Trophoblast cell (in vitro differentiated cells and primary cell): Measurements from ENCODE around the gene TMEM53.

Source experiments
- DNase-seq, 2 donors: peaks; one replicate each; pipeline ENCODE4 v3.0.0-alpha.2; 2016
- H2AFZ ChIP-seq: 2 replicates; pipeline ENCODE4 v1.6.1; 2013; ENCODE audit warnings: low read length, moderate library complexity, mild to moderate bottlenecking; ENCODE audit not compliant: insufficient read depth, poor library complexity
- H2AK5ac ChIP-seq: 2 replicates; pipeline ENCODE4 v1.6.1; 2013; ENCODE audit warnings: mild to moderate bottlenecking, low read length
- H2BK120ac ChIP-seq: 2 replicates; pipeline ENCODE4 v1.6.1; 2013; ENCODE audit warnings: low read length, mild to moderate bottlenecking, moderate library complexity; ENCODE audit not compliant: insufficient read depth, poor library complexity
- H2BK12ac ChIP-seq: 2 replicates; pipeline ENCODE4 v1.6.1; 2013; ENCODE audit warnings: mild to moderate bottlenecking, low read length, moderate library complexity
- H2BK5ac ChIP-seq: 2 replicates; pipeline ENCODE4 v1.6.1; 2013; ENCODE audit warnings: low read length, low read depth, moderate library complexity, mild to moderate bottlenecking; ENCODE audit not compliant: poor library complexity
- H3K14ac ChIP-seq: 2 replicates; pipeline ENCODE4 v1.6.1; 2013; ENCODE audit warnings: mild to moderate bottlenecking, low read length
- H3K18ac ChIP-seq: 2 replicates; pipeline ENCODE4 v1.6.1; 2013; ENCODE audit warnings: mild to moderate bottlenecking, low read length
- H3K23ac ChIP-seq: 2 replicates; pipeline ENCODE4 v1.6.1; 2013; ENCODE audit warnings: low read length
- H3K27ac ChIP-seq: 2 replicates; pipeline ENCODE4 v1.5.1; 2013; ENCODE audit warnings: low read depth, mild to moderate bottlenecking, inconsistent platforms, low read length, moderate library complexity
- H3K27me3 ChIP-seq: 2 replicates; pipeline ENCODE4 v1.6.1; 2013; ENCODE audit warnings: inconsistent platforms, mild to moderate bottlenecking, low read length, moderate library complexity; ENCODE audit not compliant: insufficient read depth
- H3K36me3 ChIP-seq, 2 experiments: 1 replicate in 1 of 2; 2 replicates in 1 of 2; pipeline ENCODE4 v1.6.1; 2013; ENCODE audit warnings: low read length in 2 of 2, mild to moderate bottlenecking in 2 of 2, moderate library complexity in 1 of 2; ENCODE audit not compliant: insufficient read depth in 2 of 2, control insufficient read depth in 1 of 2
- H3K4ac ChIP-seq: 2 replicates; pipeline ENCODE4 v1.6.1; 2013; ENCODE audit warnings: low read depth, mild to moderate bottlenecking, low read length, moderate library complexity
- H3K4me1 ChIP-seq, 2 experiments: 1 replicate in 1 of 2; 2 replicates in 1 of 2; pipeline ENCODE4 v1.6.1; 2013; ENCODE audit warnings: low read length in 2 of 2, mild to moderate bottlenecking in 2 of 2, moderate library complexity in 1 of 2; ENCODE audit not compliant: insufficient read depth in 2 of 2, control insufficient read depth in 1 of 2
- H3K4me2 ChIP-seq: 2 replicates; pipeline ENCODE4 v1.6.1; 2013; ENCODE audit warnings: inconsistent platforms, mild to moderate bottlenecking, low read length, moderate library complexity
- H3K4me3 ChIP-seq: 2 replicates; pipeline ENCODE4 v1.5.1; 2013; ENCODE audit warnings: mild to moderate bottlenecking, low read depth, low read length, inconsistent platforms
- H3K79me1 ChIP-seq: one replicate; pipeline ENCODE4 v1.6.1; 2013; ENCODE audit warnings: low read length
- H3K79me2 ChIP-seq: 2 replicates; pipeline ENCODE4 v1.6.1; 2013; ENCODE audit warnings: low read length, mild to moderate bottlenecking; ENCODE audit not compliant: control insufficient read depth, insufficient read depth, poor library complexity
- H3K9ac ChIP-seq: 2 replicates; pipeline ENCODE4 v1.6.1; 2013; ENCODE audit warnings: mild to moderate bottlenecking, low read length
- H3K9me3 ChIP-seq: 2 replicates; pipeline ENCODE4 v1.6.1; 2013; ENCODE audit warnings: low read depth, mild to moderate bottlenecking, control low read depth, inconsistent platforms, low read length; ENCODE audit not compliant: insufficient read depth
- H4K12ac ChIP-seq: 2 replicates; pipeline ENCODE4 v1.6.1; 2013; ENCODE audit warnings: low read depth, mild to moderate bottlenecking, low read length, moderate library complexity
- H4K8ac ChIP-seq: 2 replicates; pipeline ENCODE4 v1.6.1; 2013; ENCODE audit warnings: low read depth, mild to moderate bottlenecking, low read length, moderate library complexity
- H4K91ac ChIP-seq: one replicate; pipeline ENCODE4 v1.6.1; 2013; ENCODE audit warnings: low read depth, mild to moderate bottlenecking, low read length, moderate library complexity
- WGBS: extraction: QIAGEN DNeasy Blood & Tissue Kit; methylation state at CpG from one replicate; pipeline ENCODE4 v1.1.7; 2013; ENCODE audit warnings: missing lambda C conversion rate; ENCODE audit not compliant: insufficient read length, insufficient coverage; ENCODE audit errors: extremely low coverage; 5-methylcytosine and 5-hydroxymethylcytosine counted together

The TMEM53 gene

DNA sequence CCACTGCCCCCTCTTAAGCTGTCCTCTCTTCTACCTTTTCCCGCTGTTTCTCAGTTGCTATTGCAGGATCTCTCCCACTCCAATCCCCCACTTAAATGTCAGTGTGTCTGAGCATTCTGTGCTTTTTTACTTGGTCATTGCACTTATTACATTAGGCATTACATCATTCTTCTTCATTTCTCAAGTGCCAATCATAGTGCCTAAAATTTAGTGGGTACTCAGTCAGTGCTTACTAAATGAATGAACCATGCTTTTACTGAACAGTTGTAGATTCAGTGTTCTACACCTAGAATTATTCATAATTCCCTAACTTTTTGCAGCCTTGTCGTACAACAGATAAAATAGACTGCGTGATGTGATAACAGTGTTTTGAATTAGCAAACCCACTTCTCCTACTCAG lies 19.6 kb upstream of the TMEM53 start:
- H4K91ac ChIP-seq, result no peak overlapping the region
- no peak overlapping the region for H4K8ac ChIP-seq
- H3K14ac ChIP-seq, result no peak overlapping the region
- no peak for DNase-seq
- no peak overlapping the region for H3K4ac ChIP-seq
- H3K18ac ChIP-seq, result no peak overlapping the region
- no peak overlapping the region for H3K23ac ChIP-seq
- no peak overlapping the region for H3K4me3 ChIP-seq
- no peak overlapping the region for H2BK5ac ChIP-seq
- H3K4me1 ChIP-seq, result no peaks in the 10 kb centered on the region
- H3K9ac ChIP-seq, result no peak overlapping the region
- H2AK5ac ChIP-seq, result no peak overlapping the region
- no peaks in the 10 kb centered on the region for H3K79me1 ChIP-seq
- no peaks in the 10 kb centered on the region for H3K27me3 ChIP-seq
- WGBS, result no CpG with 5 or more reads among the region's 3 CpGs
- H3K36me3 ChIP-seq, result no peaks in the 10 kb centered on the region
- H3K79me2 ChIP-seq, result no peaks in the 10 kb centered on the region
- H2BK120ac ChIP-seq, result no peak overlapping the region
- no peaks in the 10 kb centered on the region for H3K9me3 ChIP-seq
- H3K4me2 ChIP-seq, result no peak overlapping the region
- H4K12ac ChIP-seq, result no peak overlapping the region
- no peak overlapping the region for H3K27ac ChIP-seq
- no peak overlapping the region for H2BK12ac ChIP-seq
- H2AFZ ChIP-seq, result no peak overlapping the region

DNA sequence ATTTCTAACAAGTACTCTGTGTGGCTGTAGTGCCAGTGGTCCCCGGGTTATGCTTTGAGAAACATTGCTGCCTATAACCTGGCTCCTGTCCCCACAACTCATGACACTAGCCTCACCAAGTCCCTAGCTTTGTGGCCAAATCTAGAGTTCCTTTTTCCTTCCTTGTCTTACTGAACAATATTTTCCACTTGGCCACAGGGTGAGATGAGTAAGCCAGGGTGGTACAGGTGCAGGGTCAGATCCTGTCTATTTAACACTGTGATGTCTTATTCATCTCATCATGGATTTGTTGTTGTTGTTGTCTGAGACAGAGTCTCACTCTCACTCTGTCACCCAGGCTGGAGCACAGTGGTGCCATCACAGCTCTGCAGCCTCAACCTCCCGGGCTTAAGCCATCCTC lies 18.9 kb upstream of the TMEM53 start:
- Histone ChIP-seq H3K79me2 (no peaks in the 10 kb centered on the region), H4K91ac (no peak overlapping the region), H3K14ac (no peak overlapping the region), H3K9ac (no peak overlapping the region), H3K4me1 (no peaks in the 10 kb centered on the region), H2BK5ac (no peak overlapping the region), H4K12ac (no peak overlapping the region), H3K79me1 (no peaks in the 10 kb centered on the region), H4K8ac (no peak overlapping the region), H2AK5ac (no peak overlapping the region), H2BK120ac (no peak overlapping the region), H3K23ac (no peak overlapping the region), H3K27ac (no peak overlapping the region), H3K27me3 (no peaks in the 10 kb centered on the region), H3K9me3 (no peaks in the 10 kb centered on the region), H3K4me2 (no peak overlapping the region), H3K4ac (no peak overlapping the region), H3K36me3 (no peaks in the 10 kb centered on the region), H2AFZ (no peak overlapping the region), H3K4me3 (no peak overlapping the region), H3K18ac (no peak overlapping the region), H2BK12ac (no peak overlapping the region)
- no CpG with 5 or more reads among the region's 2 CpGs for WGBS
- DNase-seq, result no peak

DNA sequence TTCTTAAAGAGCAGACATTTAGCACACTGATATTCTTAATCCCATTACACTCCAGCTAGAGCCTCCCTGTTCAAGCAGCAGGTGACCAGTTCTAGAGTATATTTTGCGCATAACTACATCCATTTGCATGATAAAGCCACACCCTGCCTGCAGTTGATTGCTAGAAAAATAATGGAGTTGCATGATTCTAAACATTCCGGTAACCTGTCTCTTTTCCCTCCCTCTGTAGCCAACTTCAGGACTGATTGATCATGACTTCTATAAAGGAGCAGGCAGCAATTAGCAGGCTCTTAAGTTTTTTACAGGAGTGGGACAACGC lies 15.1 kb upstream of the TMEM53 start:
- no CpG with 5 or more reads among the region's 3 CpGs for WGBS

DNA sequence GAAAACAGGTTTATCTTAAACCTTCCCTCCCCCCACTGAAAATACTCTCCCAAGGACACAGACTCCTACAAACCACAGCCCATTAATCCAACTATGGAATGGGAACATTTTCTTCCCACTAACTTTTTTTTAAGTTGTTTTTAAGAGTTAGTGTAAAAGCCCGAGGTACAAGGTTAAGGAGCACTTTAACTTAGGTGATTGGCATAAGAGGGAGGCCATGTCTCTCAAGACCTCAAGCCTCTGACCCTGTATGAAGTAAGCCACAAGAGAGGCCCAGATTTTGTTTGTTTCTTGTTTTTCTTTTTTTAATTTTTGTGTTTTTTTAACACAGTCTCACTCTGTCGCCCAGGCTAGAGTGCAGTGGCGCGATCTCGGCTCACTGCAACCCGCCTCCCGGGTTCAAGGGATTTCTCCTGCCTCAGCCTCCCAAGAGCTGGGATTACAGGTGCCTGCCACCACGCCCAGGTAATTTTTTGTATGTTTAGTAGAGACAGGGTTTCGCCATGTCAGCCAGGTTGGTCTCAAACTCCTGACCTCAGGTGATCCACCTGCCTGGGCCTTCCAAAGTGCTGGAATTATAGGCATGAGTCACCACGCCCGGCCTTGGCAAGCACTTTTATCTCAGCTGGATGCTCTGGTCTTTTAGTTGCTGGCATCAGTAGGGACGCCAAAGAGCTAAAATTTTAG lies 14.6 kb upstream of the TMEM53 start:
- Histone ChIP-seq H2AFZ (no peak overlapping the region), H3K14ac (no peak overlapping the region), H3K18ac (no peak overlapping the region), H3K79me2 (no peaks in the 10 kb centered on the region), H3K27ac (no peak overlapping the region), H3K79me1 (no peaks in the 10 kb centered on the region), H4K8ac (no peak overlapping the region), H3K36me3 (no peaks in the 10 kb centered on the region), H4K12ac (no peak overlapping the region), H3K4me2 (no peak overlapping the region), H3K4ac (no peak overlapping the region), H4K91ac (no peak overlapping the region), H2BK5ac (no peak overlapping the region), H2AK5ac (no peak overlapping the region), H3K4me1 (no peaks in the 10 kb centered on the region), H3K9ac (no peak overlapping the region), H3K4me3 (no peak overlapping the region), H3K27me3 (peaks cover 2% of the 10 kb centered on the region), H2BK120ac (no peak overlapping the region), H3K23ac (no peak overlapping the region), H3K9me3 (no peaks in the 10 kb centered on the region), H2BK12ac (no peak overlapping the region)
- WGBS, result no CpG with 5 or more reads among the region's 12 CpGs
- no peak for DNase-seq

More for the DNA sequence above, 15.1 kb upstream of the TMEM53 start:
- no peaks in the 10 kb centered on the region for H3K79me1 ChIP-seq
- H3K27ac ChIP-seq, result no peak overlapping the region
- H3K4me2 ChIP-seq, result no peak overlapping the region
- no peak overlapping the region for H2AFZ ChIP-seq
- H2BK12ac ChIP-seq, result no peak overlapping the region
- no peak overlapping the region for H2AK5ac ChIP-seq
- no peak overlapping the region for H3K14ac ChIP-seq
- no peaks in the 10 kb centered on the region for H3K36me3 ChIP-seq
- no peaks in the 10 kb centered on the region for H3K4me1 ChIP-seq
- H3K4ac ChIP-seq, result no peak overlapping the region
- H3K9me3 ChIP-seq, result no peaks in the 10 kb centered on the region
- H3K9ac ChIP-seq, result no peak overlapping the region
- no peak overlapping the region for H3K18ac ChIP-seq
- no peak overlapping the region for H4K12ac ChIP-seq
- H4K8ac ChIP-seq, result no peak overlapping the region
- peaks cover 2% of the 10 kb centered on the region for H3K27me3 ChIP-seq
- H2BK120ac ChIP-seq, result no peak overlapping the region
- H3K79me2 ChIP-seq, result no peaks in the 10 kb centered on the region
- no peak overlapping the region for H3K4me3 ChIP-seq
- H4K91ac ChIP-seq, result no peak overlapping the region
- DNase-seq, result no peak
- no peak overlapping the region for H3K23ac ChIP-seq
- H2BK5ac ChIP-seq, result no peak overlapping the region
